Colon (tissue), 2 donors: ENCODE measurements around the gene DNAJC11.

Source experiments
- FAIRE-seq: peaks from 2 replicates; lab custom pipeline; 2012; peaks lifted over from hg19 to GRCh38; lab: Jason Lieb, UNC
- donor health status: control.
- donor health status: control.

Gene DNAJC11

DNA sequence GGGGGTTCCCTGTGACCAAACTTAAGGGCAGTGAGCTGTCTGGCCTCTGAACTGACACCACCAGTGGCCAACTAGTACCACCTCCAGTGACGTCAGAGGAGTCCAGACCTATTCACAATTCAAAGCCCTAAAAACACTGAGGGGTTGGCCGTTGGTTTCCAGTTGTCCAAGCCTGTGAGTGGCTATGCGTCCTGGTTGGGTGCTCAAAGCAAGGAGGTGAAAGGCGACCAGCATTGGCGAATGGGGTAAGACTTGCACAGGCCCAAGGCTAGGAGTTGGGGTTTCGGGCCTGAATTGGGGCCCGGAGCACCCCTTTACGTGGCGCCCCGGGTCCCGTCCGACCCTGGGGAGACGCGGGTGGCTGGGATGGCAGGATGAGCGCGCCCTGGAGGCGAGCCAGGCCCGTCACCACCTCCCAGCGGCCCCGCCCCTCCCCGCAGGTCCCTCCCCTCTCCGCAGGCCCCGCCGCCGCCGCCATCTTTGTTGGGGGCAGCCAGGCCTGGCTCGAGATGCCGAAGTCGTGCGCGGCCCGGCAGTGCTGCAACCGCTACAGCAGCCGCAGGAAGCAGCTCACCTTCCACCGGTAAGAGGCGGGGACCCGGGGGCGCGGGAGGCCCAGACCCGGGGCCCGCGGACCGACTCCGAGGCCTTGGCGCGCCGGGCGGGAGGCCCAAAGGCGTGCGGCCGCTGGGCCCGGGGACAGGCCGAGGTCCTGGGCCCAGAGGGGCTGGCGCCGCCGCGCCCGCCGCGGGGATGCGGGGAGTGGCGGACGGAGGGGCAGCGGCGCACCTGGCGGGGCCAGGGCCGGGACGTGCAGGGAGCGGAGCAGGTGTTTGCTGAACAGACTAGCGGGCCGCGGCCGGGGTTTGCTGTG lies 76.7 kb downstream of the DNAJC11 start, which contains the start of gene THAP3:
TSS of gene THAP3 (plus strand) at position 159 of the 874 bp plus-strand sequence. CDS start at position 510, 351 bp downstream.
- no peak for FAIRE-seq

DNA sequence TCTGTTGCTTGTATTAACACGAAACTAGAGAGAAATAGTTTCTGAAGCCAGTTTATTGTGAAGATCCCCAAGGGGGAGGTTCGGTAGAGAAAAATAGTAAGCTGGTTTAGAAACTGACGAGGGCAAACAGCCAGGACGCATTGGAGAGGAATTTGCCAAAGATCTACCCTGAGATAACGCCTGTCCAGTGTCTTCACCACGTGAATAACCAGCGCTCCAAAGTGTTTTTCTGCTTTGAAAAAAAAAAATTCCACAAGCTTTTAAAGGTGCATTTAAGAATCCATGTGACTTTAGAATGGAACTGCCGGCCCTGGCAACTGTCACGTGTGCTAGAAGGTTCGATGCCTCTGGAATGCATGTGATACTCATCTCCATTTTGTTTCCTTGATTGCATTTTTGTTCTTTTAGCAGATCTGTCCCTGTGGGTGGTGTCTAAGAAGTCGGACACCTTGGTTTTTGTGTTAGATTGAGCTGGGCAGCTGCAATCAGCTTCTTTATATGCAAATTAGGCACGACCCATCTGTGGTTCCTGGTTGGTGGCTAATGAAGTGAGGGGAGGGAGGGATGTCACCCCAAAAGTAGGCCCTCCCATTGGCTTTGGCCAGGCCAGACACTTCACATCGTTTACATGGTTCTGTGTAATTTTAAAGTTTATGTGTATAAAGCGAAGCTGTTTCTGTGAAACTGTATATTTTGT lies 78.2 kb downstream of the DNAJC11 start:
- FAIRE-seq, result no peak

DNA sequence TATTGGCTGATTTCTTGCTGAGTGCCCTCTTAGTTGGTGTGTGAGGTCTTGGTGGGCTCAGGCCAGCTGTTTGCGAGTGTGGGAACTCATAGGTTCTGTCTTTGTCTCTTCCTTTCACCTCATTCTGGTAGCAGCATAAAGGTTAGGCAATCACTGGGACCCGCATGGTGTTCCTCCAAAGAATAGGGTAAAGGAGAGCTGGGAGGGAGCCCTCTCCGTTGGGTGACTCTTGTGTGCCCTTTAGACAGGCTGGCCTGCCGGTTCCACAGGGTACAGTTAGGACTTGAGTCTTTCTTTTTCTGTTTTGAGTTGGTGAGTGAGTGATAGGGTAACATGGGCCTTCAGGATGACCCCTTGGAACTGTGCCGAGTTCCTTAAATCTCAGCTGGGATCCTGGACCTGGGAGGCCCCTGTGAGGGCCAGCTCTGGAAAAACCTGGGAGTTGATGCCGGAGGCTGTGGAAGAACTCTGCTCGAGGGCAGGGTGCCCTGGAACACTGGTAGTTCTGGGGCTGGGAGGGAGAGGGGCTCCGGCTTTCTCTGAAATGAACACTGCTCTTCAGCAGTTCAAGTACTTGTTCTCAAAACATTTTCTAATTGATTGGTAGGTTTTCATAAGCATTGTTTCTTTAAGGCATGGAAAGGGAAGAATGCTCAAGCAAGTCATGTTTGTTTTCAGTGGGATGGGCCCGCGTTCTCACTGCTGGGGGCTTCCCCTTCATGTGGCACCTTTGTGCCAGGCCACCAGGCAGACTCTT lies 79.0 kb downstream of the DNAJC11 start:
- FAIRE-seq, result no peak

DNA sequence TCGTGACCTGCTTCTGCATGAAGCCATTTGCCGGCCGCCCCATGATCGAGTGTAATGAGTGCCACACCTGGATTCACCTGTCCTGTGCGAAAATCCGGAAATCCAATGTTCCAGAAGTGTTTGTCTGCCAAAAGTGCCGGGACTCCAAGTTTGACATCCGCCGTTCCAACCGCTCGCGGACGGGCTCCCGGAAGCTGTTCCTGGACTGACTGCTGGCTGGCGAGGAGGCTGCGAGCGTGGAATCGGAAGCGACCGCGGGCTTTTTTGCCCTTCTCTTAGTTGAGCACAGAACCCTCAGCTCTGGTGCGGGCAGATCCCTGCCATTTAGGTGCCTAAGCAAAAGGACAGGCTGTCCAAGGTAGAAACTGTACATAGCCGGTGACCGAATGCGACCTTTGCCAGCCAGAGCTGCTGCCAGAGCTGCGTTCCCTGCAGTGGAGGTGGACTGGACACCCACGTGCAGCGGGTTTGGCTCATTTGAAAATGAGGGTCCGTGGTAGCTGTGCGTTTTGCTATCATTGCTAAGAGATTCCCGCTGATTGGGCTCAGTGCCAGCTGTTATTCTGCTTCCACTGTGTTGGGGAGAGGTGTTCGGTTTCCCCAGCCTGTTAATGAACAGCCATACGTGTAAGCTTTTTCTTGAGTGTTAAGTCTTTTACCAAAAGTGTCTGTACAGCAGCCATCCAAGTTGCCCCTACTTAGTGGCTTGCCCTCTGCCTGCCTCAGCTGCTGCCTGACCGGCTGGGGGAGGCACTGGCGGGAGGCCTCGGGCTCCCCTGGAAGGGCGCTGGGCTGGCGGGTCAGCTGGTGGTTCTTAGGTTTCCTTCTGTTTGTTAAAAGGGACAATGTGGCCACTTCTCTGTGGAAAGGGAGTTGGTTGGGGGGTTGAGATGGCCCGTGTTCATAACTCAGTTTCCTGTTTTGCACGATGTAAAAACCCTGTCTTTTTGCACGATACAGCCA lies 79.9 kb downstream of the DNAJC11 start:
- no peak for FAIRE-seq

DNA sequence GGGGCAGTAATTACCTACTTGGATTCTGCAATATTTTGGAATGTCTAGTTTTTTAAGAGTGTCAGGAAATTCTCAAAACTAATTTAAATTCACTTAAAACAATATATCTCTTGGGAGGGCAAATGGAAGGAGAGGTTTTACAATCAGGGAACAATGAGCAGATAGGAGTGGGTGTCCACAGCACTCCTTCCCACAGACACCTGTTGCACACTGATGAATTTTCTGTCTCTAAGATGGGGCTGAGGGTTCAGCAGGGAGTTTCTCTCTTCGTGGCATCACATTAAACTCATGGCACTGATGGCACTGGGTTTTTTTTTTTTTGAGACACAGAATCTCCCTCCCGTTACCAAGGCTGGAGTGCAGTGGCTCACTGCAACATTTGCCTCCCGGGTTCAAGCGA lies 82.6 kb downstream of the DNAJC11 start:
- FAIRE-seq, result no peak

DNA sequence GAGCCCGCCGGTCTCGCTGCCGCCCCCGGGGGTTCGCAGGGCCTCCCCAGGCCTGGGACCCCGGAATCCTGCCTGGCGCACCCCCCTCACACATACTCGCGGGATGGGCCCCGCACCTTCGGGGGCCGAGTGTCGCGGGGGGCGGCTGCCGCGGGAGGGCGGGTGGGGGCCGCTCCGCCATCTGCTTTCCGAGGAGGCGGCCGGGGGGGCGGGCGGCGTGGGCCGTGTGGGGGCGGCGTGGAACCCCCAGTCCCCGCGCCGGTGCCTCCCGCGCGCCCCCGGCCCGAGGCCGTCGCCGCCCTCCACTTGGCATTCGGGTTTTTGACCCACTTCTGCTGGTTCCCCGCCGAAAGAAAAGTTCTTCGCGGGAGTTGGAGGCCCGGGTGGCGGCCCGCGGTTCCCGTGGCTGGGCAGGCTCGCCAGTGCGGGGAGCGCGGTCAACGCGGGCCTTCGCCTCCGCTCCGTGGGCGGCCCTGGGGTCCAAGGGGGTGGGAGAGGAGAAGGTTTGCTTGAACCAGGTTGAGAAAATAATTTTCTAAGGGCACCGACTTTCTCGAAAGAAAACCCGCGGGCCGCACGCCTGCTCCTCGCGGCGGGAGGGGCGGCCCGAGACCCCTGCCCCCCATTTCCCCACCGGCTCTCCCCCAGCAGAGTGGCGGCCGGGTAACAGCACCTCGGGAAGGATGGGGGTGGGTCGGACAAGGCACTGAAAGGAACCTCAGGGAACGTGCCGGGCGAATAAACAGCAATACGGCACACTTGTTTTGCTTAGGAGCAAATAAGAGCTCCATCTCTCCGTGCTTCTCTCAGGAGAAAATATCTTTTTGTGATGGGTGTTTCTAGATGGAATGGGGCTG lies 86.5 kb downstream of the DNAJC11 start:
- no peak for FAIRE-seq

DNA sequence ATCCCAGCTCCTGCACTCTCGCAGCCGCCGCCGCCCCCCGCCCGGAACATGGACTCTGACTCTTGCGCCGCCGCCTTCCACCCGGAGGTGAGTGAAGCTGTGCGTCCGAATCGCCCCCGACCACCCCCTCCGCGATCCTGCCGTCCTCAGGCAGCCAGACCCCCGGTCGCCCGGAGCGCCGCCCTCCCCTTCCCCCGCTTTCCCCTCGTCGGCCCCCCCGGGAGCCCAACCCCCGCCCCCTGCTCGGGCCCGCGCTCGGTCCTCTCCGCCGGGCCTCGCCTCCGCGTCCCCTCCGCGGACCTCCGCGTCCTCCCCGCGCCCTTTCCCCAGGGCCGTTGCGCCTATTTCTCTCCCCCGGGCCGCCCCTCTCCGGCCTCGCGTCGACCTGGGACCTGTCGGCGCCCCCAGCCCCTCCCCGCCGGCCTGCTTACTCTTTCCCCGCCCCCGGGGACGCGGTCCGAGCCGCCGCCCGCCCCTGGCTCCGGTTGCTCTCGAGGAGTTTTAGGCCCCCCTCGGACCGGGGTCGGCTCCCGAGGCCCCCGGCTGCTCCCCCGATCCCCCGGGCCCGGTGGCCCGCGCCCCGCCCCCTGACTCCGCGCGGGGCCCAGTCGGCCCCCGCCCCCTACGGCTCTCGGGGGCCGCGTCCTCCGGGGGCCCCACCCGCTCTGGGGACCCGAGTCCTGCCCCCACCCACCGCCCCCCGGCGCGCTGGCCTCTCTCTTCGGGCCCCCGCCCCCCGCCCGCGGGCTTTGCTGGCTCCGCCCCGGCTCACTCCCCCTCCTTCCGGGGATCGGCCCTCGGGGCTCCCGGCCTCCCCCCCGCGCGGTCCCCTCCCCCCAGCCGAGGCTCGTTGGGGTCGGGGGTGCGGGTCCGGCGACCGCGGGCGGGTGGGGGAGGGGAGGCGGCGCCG lies 87.3 kb downstream of the DNAJC11 start:
- no peak for FAIRE-seq

DNA sequence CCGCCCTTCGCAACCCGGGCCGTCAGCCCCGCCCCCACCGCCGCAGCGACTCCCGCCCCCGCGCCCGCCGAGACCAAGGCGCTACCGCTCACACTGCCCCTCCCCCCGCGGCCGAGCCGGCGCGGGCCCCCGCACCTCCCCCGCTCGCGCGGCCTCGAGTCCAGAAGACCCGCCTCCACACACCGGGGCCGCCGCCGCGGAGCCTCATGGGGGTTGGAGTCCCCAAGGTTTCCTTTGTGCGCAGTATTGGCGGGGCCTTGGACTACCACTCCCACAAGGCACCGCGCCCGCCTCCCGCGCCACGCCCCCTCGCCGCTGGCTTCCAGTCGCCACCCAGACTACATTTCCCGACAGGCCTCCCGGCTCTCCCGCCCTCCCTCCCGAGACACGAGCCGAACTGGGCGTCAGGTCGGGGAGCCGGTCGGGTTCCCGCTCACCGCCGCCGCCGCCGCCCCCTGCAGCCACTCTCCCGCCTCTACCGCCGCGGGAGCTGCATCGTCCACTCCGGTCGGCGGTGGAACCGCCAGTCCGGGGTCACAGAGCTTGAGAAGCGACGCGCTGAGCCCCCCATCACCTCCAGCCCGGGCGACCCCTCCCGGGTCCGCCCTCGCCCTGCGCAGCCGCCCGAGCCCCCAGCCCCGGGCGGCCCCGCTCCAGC lies 88.1 kb downstream of the DNAJC11 start, which contains the start of gene PHF13:
TSS of gene PHF13 (plus strand) at position 371 of the 658 bp plus-strand sequence. CDS start 336 bp downstream, outside the sequence.
- FAIRE-seq, result no peak

DNA sequence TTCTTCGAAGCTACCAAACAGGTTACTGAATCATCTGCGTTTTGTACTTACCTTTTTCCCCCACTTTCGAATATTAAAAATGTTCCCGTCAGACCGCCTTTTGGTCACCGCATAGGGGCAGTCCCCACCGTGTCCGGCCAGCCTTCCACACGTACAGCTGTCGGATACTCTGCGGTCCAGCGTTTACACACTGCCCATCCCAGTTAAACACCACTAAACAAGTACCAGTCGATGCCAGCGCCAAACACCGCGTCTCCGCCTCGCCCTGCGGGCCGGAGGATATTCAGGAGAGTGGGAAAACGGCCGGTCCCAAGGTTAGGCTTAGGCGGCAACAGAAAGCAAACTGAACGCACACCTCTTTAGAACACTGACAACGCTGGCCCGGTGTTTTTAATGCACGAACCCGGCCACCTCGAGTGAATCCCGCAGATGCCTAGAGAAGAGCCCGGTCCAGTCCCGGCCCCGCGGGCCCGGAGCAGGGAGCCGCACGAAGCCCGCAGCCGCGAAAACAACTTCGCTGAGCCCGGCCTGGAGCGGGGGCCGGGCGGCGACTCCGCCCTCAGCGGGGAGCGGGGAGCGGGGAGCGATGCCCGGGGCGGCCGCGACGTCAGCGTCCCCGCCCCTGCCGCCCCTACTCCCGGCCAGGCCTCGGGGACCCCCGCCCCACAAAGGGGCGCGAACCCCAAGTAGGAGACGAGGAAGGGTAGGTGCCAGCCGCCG lies 88.8 kb downstream of the DNAJC11 start:
- no peak for FAIRE-seq

DNA sequence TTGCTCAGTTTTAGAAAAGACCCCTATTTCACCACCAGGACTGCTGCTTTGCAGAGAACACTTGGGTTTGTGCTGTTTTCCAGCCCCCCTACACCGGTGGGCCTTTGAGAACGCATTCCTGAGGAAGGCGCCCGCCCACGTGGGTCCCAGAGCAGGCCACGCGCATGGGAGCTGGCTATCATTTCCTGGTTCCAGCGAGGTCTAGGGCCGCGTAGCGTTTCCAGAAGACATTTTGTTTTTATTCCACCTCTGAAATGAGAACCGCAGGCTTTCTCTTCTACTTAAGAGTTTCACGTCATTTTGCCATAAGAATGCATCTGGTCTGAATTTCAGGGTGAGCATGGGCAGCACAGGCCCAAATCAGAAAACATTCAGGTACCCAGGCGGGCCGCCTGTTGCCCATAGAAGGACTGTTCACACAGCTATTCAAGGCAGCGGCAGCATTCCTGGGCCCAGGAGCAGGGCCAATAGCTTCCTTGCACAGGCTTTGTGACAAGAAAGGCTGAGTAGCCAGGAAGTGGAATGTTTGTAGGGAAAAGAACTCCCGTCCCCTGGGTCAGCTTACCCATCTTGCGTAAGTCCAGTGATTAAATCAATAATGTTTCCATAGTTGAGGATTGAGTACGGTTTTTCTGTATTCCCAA lies 97.6 kb downstream of the DNAJC11 start:
- FAIRE-seq, result no peak

DNA sequence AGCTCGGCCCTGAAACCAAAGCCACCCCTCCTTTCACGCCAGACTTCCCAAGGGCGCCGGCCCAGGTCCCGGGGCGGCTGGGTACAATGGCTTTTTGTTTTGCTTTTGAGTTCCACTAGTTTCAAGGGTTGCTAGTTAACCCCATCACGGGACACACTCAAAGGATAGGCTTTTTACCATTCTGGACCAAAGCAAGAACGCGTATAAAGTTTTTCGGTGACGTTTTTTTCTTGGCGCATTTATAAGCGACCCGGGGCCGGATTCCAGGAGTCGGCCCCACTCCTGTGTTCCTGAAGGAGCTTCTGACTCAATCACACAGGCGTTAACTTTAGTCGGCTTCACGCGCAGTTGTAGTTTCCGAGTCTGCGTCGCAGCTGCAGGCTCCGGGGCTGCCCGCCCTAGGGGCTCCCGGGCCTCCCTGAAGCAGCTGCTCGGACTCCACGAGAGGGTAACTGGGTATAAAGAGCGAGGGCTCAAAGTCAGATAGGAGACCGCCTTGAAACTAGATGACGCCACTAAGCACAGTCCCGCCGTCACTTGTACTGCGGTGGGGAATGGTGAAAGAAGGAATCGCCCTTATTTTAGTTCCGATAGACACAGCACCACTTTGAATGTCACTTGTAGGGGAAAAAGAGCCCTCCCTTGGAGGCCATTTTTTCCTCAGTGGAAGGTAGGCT lies 98.2 kb downstream of the DNAJC11 start:
- FAIRE-seq, result no peak

DNA sequence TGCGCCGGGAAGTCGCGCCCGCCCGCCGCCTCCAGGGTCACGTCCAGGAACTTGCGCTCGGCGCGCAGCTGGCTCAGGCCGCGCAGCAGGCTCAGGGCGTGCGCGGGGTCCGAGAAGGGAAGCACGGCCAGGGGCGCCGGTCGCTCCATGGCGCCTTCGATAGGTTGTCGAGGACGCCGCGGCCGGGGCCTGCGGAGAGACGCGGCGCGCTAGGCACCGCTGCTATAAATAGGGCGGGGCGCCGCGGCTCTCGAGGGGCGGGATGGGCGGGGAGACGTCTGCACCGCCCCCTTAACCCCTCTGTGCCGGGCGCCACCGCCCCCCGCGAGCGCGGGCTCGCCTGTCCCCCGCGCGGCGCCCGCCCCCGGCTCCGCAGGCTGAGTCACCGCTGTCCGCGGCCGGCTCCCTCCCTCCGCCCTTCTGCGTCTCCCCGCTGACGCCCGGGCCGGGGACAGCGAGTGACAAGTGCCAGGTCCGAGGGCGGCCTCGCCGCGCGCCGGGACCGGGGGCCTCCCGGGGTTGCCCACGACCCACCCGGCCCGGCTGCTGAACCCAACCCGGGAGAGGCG lies 98.9 kb downstream of the DNAJC11 start, which contains the start of gene KLHL21:
TSS of gene KLHL21 (minus strand) at position 201 of the 569 bp plus-strand sequence. CDS start at position 149, 52 bp downstream.
- no peak for FAIRE-seq

DNA sequence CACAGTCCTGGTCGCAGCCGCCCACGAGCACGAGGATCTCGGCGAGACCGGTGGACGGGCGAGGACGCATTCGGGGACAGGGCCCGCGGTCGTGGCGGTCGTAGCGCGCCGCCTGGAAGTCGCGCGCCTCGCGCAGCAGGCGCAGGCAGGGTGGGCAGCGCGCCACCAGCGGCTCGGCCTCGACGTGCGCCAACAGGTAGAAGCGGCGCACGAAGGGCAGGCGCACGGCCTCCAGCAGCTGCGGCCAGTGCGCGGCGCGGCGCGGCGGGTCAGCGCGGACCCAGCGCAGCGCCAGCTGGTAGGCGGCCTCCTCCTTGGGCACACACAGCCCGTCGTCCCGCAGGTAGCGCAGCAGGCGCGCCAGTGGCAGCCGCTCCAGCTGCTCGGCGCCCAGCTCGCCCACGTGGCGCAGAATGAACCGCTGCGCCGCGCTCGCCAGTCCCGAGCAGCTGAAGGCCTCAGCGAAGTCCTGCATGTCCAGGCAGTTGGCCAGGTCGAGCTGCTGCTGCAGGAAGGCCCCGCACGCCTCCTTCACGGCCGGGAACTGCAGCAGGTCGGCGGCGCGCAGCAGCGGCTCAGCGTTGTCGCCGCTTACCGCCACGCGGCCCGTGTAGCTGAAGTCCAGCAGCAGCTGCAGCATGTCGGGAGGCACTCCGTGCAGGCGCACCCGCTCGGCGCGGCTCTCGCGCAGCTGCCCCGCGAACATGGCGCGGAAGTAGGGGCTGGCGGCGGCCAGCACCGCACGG lies 99.5 kb downstream of the DNAJC11 start:
- FAIRE-seq, result no peak

DNA sequence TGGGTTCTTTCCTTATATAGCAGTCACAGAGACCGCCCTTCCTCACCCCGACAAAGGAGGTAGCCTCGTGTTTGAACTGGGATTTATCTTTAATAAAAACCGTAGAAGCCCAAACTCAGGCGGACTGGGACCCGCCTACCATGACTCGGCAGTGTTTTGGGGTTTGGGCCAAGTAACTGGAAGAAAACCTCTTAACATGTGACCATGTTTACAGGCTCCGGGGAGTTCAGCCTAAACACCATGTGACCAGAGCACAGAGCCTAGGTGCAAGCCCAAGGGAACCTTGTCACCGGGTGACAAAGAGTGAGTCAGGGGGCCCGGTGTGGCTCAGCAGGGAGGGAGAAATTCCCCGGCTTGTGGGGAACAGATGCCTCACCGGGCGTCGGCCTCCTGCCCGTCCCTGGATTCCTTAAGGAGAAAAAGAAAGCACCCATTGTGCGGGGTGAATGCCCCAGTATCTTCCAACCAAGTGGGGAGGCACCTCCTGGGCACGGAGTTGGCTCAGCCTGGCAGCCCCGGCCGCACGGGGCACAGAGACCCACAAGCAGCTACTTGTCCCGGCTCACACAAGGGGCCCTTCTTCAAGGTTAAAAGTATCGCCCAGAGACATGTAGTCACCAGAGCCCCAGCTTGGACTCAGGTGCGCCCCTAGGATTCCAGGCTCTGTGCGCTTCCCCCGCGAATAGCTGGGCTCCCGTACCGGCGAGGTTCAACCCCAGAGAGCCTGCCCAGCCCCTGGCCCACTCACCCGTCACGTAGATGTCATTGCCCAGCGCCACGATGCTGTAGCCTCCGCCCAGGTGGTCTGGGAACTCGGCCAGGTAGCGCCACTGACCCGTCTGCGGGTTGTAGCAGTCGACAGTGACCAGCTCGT lies 100.3 kb downstream of the DNAJC11 start:
- FAIRE-seq, result no peak
